GM18511 (cell line): ENCODE measurements around the gene CCDC178.

Experiments used
- ATAC-seq: cut with Tn5 transposase; IDR thresholded peaks from one replicate; pipeline ENCODE4 v1.9.1; 2021; ENCODE audit warnings: mild to moderate bottlenecking, moderate library complexity; ENCODE audit not compliant: unreplicated experiment

Gene CCDC178

GRCh38 chr18:32891130-32891529 is 549.4 kb downstream of the CCDC178 start:
- peak; percentile 64 for ATAC-seq

DNA sequence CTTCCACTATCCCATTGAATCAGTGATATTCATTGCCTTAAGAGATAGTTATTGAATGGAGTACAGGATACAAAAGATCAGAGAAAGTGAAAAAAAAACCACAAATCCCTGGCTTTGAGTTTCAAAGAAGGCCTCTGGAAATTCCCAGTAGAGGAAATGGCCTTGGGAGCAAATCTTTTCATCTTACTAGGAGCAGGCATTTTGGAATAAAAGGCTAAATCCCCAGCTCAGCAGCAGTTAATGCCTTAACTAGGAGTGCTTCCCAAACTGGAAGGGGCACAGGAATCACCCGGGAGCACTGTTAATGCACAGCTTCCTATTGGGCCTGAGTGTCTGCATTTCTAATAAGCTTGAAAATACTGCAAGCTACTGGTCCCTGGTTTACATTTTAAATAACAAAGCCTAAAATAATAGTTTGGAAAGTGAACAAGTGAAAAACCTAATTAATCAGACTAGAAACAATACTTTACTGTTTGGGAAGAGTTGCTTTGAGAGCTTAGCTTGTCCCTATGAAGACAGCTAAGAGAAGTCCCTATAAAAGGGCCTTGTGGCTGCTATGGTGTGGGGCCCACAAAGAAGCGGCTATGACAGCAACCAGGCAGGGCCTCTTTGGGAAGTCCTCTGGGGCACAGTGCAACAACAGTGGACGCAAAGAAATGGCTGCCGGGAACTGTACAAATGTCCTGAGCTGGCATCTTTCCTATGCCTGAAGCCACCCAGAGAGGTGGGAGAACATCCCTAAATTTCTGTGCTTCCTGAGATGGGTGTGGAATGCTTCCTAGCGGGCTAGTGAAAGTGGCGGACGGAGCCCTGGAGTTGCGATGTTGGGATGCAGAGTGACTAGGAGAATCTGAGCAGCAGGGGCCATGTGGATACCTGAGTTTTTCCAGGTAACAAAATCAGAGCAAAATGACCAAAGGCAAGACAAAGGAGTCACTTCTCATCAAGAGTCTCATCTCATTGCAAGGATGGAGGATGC is 550.6 kb downstream of the CCDC178 start:
- no peak for ATAC-seq

DNA sequence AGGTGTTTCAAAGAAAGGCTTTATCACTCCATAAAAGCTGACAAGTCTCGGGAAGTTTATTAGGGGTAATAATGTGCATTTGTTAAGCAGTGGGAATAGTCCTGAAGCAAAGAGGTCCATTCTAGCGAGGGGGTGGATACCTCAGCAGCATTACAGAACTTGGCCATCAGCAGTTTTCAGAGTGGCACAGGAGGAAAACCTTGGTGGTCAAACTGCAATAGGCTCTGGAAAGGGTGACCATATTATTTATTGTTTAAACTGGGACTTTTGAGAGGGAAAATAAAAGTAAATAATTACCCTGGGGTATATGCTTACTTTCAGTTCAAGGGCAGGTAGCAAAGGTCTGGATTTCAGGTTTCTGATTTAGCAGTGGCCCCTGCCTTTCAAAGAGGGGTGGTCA is 552.2 kb downstream of the CCDC178 start:
- ATAC-seq = no peak
